ENCODE measurements around the gene TRPV2.

Gene TRPV2

DNA sequence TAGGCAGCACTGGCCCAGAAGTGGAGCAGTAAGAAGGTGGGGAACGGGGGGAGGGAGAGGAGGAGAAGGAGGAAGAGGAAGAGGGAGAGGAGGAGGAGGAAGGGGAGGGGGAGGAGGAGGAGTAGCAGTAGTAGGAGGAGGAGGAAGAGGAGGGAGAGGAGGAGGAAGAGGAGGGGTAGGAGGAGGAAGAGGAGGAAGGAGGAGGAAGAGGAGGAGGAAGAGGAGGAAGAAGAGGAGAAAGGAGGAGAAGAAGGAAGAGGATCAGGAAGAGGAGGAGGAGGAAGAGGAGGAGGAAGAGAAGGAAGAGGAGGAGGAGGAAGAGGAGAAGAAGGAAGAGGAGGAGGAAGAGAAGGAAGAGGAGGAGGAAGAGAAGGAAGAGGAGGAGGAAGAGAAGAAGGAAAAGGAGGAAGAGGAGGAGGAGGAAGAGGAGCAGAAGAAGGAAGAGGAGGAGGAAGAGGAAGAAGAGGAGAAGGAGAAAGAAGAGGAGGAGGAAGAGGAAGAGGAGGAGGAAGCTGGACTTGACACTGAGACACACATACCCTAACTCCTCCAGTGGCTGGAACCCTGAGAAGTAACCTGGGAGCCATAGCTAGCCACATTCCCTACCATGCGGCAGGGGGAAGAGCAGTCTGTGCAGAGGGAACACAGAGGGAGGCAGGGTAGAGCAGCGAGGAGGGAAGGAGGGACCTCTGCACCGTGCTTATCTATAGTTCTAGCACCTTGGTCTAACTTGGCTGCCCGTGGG, 40.8 kb downstream of the TRPV2 start:
- DNase-seq (ENCODE audit: low read depth): no peak

GRCh38 chr17:16456742-16457316, 41.5 kb downstream of the TRPV2 start:
- DNase-seq (ENCODE audit: low read depth): no peak

GRCh38 chr17:16459271-16459670, 43.9 kb downstream of the TRPV2 start:
- no peak for DNase-seq (ENCODE audit: low read depth)

DNA sequence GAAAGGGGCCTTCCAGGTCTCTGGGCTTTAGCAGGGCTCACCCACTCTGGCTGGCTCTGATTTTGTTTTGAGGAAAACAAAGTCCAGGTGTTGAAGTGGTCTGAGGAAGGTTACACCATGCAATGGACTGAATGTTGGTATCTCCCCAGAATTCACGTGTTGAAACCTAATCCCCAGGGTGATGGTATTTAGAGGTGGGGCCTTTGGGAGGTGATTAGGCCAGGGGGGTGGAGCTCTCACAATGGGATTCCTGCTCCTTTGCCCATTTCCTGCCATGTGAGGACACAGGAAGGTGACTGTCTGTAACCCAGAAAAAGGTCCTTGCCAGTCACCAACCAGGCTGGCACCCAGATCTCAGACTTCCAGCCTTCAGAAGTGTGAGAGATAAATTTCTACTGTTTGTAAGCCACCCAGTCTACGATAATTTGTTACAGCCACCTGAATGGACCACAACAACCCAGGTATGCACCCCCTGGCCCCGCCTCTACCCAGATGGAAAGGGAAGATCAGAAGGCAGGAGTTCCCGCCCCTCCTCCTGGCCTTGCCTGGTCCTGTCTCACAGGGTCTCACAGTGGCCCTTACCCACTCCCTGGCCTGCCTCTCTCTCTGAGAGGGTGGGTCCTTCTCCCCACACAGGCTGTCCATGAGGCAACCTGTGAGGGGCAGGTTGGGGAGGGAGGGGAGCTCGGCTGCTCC, 44.6 kb downstream of the TRPV2 start:
- DNase-seq (ENCODE audit: low read depth): no peak

DNA sequence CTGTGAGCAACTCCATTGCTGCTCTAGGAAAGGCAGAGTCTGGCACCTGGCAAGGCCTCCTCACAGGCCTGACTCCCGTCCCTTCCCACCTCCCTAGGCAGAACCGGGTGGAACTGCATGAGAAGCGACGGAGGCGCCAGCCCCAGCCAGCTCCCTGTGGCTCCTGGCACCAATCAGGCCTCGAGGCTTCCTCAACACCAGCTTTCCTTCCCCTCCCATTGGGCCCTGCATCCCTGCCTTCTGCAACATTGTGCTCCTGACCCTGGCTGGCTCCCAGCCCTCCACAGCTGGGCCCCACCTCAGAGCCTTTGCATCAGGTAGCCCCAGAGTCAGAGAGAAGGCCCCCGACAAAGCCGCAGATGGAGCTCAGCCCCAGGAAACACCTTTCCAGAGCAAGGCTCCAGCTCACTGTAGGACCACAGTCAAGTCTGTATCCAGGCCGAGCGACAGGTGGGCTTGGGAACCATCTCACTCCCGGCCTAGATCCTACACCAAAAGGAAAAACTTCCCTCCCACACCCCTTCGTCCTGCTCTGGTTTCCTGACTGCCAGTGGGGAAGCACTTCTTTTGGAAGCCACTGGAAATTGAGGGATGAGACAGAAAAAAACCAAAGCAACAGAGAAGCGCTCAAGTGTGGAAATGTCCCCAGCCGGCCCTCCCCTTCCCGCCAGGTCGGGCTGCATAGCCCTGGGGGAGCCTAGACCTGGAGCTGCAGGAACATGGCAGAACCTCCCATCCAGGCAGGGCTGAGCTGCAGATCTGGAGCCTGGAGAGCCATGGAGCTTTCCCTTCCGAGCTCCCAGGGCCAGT, 45.6 kb downstream of the TRPV2 start:
- DNase-seq (ENCODE audit: low read depth): no peak

DNA sequence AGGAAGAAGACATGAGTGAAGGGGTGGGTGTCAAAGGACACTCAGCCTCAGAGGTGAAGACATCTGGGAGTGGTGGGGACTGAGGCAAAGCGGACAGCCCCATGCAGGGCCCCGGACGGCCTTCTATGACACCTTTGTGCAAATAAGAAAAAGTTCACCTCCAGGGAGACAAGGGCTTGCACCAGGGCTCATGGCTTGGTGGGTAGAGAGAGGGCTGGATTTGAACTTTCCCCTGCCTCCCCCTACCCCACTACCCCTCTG, 46.2 kb downstream of the TRPV2 start:
- DNase-seq (ENCODE audit: low read depth): no peak

- DNase-seq (ENCODE audit: low read depth): no peak
These were observed 46.9 kb downstream of the TRPV2 start for GRCh38 chr17:16462070-16462864.

DNA sequence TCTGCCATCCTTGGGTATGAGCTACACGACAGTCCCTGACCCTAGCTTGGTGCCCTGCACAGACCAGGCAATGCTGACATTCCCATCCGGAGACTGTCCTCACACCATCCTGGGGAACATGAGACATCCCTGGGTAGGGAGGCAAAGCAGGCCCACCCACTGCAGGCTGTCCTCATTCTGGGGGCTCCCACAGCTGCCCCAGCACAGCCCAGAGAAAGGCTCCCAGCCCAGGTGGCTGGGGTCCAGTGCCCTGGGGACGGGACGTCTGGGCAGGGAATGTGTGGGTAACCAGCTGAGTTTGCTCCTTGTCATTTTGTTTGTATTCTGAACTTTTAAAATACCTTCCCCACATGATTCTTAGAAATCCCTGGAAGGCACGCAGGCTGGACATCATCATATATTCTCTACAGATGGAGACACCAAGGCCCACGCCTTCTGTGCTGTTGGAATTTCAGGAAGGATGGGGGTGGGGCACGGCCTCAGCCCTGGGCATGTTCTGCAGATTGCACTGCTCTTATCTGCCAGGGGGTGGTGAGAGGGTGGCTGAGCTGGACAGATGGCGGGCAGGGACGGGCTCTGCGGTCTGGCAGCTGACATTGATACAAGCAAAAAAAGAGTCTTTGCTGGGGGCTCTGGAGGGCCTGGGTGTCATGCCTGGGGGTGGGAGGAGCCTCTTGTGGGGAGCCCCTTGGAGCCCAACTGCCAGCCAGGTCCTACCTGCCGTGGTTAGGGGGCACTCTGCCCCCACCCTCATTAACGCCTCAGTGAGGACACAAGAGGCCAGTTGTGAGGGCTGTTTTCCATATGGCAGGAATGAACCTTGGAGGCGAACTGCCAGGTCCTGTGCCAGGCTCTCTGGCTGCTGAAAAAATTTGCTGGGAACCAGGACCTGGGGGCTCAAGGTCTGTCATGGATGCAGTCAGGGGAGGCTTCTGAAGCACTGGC, 48.3 kb downstream of the TRPV2 start:
- DNase-seq (ENCODE audit: low read depth): no peak

DNA sequence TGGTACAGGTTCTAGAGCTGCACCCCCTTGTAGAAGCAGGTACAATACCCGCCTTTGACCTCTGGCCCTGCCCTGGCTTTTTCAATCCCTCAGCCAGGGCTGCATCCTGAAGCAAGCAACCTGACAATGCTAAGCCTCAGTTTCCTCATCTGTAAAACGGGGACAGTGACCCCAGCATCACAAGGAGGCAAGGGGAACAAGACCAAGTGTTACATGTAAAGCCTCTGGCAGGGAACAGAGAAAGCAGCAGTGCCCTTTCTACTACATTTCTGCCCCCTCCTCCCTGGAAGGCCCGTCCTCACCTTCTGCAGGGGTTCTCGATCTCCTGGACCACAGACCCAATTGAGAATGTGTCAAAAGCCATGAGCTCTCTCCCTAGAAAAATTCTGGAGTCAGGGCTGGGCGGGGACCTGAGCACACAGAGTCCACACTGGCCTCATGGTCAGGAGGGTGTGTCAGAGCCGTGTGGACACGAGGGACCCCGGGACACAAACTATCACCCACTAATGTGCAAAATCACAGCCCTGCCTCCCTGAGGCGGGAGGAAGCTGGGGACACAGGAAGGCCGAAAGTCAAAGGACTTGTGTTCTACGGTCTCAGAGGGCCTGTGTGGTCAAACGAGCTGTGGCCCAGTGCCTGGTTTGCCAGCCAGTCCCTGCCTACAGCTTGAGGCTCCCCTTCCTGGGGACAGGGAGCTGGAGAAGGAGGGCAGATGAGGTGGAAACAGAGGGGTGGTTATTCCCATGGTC, 49.1 kb downstream of the TRPV2 start:
- DNase-seq (ENCODE audit: low read depth): no peak

GRCh38 chr17:16465052-16465312, 49.6 kb downstream of the TRPV2 start:
- no peak for DNase-seq (ENCODE audit: low read depth)

DNA sequence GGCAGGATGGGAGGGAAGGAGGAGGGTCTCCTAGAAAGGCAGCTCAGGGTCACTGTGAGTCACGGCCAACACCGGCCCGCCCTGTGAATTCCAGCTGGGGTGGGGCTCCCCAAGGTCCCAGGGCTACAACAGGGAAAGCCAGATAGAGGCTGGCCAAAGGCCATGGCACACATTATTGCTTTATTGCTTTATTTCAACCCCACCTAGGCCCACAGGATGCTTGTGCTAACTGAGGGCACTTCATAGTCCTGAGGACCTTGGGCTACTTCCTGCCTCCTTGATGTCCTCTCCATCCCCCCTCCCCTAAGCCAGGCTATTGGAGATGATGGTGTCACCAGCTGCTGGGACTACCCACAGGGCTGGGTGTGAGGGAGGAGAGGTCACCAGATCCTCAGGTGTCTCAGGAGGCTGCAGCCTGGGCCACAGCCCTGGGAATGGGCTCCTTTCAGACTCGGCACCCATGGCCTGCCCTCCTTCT, 50.5 kb downstream of the TRPV2 start:
- no peak for DNase-seq (ENCODE audit: low read depth)

- DNase-seq (ENCODE audit: low read depth): no peak
These were observed 51.0 kb downstream of the TRPV2 start for GRCh38 chr17:16466407-16466806.

DNA sequence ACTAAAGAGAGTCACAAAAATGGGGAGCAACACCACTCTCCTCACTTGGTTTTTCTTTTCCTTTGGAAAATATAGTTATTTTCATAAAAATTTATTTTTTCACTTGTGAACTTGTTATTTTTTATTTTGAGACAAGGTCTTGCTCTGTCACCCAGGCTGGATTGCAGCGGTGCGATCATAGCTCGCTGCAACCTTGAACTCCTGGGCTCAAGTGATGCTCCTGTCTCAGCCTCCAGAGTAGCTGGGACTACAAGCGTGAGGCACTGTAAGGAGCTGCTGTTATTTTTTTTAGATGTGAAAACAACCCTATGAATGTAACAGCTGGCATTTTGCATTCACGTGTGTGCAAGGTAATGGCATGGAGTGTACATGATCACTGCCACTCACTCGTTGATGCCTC, 51.7 kb downstream of the TRPV2 start:
- no peak for DNase-seq (ENCODE audit: low read depth)

GRCh38 chr17:16467886-16468285, 52.5 kb downstream of the TRPV2 start:
- DNase-seq (ENCODE audit: low read depth): no peak

DNA sequence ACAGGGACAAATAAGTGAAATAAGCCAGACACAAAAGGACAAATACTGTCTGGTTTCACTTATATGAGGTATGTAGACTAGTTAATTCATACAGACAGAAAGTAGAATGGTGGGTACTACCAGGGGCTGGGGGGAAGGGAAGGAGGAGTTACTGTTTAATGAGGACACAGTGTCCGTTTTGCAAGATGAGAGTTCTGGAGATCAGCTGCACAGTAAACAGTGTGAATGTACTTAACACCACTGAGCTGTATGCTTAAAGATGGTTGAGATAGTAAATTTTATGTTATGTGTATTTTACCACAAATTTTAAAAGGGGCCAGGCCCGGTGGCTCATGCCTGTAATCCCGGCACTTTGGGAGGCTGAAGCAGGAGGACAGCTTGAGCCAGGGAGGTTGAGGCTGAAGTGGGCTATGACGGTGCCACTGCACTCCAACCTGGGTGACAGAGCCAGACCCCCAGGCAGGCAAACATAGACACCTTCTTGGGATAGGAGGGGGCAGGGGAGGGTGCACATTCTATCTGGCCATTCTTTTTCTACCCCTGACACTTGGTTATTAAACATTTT, 53.1 kb downstream of the TRPV2 start:
- no peak for DNase-seq (ENCODE audit: low read depth)

DNA sequence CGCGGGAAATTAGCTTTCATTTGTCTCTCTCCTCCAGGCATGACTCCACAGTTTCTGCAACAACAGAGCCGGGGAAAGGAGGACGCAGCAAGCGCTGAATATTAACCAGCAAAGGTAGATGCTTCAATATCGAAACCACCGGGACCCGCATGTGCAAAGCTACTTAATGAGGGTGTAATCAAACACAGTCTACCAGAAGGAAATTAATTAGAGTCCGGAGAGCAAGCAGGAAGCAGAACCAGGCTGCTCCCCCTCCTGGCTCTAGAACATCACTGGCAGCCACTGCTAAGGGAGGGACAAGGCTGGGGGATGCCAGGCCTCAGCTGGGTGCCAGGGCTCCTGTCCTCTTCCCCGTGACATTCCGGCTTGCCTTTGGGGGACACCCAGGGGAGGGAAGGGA, 54.9 kb downstream of the TRPV2 start:
- DNase-seq (ENCODE audit: low read depth): no peak

DNA sequence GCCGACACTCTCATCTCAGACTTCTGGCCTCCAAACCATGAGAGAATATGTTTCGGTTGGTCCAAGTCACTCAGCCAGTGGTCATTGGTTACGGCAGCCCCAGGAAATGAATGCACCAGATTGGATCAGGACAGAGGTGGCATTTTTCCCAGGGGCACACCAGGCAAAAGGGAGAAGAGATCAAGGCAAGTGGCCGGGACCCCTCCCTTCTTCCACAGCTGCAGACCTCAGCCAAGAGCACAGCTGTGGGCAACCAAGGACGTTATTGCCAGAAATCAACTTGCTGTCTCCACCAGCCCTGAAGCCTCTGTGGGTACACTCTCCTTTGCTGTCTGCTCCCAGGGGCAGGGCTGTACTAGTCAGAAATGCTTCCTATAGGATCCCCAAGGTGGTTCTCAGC, 55.9 kb downstream of the TRPV2 start:
- DNase-seq (ENCODE audit: low read depth): no peak

DNA sequence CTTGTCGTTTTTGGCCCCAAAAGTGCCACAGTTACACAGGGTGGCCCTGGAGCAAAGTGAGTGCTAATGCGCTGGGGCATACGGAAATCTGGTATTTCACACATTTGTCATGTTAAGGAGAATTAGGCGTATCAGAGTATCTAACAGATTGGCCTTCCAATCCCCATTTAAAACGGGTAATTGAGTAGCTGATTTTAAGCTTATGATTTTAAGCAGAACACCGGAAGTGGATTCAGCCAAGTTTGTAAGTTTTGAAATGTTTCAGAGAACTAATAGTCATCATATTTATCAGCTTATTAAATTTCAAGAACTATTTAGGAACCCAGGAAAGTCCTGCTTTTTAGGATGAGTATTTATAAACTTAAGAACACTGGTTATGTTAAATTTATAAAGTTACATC, 57.2 kb downstream of the TRPV2 start:
- no peak for DNase-seq (ENCODE audit: low read depth)

DNA sequence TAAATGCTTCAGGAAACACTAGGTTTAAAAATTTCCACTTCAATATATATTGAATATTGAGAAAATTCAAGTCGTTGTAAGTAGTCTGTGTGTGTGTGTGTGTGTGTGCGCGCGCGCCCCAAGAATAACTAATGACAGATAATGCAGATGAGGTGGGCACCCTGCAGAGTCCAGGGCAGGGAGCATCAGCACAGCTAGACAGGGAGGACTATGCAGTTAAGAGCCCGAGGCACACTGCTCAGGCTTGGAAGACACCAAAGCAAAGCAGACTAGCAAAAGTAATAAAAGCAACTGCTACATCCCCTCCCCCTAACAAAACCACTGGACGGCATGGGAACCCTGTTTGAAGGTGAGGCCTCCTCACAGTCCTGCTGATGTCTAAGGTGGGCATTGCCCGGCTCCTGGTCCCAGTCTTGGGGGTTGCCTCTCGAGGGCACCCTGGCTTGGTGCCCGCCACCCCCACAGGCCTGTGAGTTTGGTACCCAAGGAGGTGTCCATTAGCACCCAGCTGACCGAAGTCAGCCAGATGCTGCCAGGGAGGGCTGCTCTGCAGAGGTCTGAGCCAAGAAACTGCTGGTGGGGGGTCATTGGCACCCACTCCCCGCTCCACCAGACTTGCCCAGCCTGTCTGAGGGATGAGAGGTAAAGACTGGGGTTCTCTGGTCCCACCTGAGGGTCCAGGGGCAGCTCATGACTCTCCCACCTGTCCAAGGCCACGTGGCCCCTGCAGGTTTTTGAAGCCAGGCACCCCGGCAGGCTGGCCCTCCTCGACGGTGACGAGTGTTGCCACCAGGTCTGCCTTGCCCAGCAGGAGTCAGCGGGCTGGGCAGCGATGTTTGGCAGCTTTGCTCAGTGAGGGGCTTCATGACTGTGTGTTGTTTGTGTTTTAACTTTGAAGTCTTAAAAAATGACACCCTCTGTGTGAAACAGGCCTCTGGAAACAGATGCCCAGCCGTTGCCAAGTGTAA, 58.0 kb downstream of the TRPV2 start:
- no peak for DNase-seq (ENCODE audit: low read depth)

Data from activated T-cell treated with anti-CD3 and anti-CD28 coated beads for 24 hours (primary cell).